Esophagus squamous epithelium (tissue), 4 donors: Measurements from ENCODE around the gene SMIM9.

Experiments used
- POLR2A ChIP-seq, 4 donors: fragments of 450-650 bp; IDR thresholded peaks; one replicate each; pipeline ENCODE4 v1.6.1; 2017; ENCODE audit warnings: antibody characterized with exemption in 4 of 4, mild to moderate bottlenecking in 4 of 4, moderate library complexity in 3 of 4
- TF ChIP-seq, protein P1 (sequence below), 6 experiments: fragments of 450-650 bp in 4 of 6; fragments of 200-600 bp in 2 of 6; sonication (generic) in 2 of 6; IDR thresholded peaks; one replicate each; pipeline ENCODE4 v1.5.1; 2016 to 2019; ENCODE audit warnings: antibody characterized with exemption in 6 of 6, mild to moderate bottlenecking in 4 of 6, moderate library complexity in 4 of 6

- TF ChIP-seq, protein P1, sequence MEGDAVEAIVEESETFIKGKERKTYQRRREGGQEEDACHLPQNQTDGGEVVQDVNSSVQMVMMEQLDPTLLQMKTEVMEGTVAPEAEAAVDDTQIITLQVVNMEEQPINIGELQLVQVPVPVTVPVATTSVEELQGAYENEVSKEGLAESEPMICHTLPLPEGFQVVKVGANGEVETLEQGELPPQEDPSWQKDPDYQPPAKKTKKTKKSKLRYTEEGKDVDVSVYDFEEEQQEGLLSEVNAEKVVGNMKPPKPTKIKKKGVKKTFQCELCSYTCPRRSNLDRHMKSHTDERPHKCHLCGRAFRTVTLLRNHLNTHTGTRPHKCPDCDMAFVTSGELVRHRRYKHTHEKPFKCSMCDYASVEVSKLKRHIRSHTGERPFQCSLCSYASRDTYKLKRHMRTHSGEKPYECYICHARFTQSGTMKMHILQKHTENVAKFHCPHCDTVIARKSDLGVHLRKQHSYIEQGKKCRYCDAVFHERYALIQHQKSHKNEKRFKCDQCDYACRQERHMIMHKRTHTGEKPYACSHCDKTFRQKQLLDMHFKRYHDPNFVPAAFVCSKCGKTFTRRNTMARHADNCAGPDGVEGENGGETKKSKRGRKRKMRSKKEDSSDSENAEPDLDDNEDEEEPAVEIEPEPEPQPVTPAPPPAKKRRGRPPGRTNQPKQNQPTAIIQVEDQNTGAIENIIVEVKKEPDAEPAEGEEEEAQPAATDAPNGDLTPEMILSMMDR (IDR thresholded peaks at IDR 0.05), result no peak
- no peak for TF ChIP-seq POLR2A (IDR thresholded peaks at IDR 0.05)
Measured at GRCh38 chrX:154793084-154793795, 41.2 kb downstream of the SMIM9 start.
